Activated gamma-delta T cell (primary cell): Measurements from ENCODE around the gene PPIL4.
"Not testable (repeated sequence)": the region's sequence is repeated elsewhere in the genome, so short reads cannot be mapped to it uniquely, and the experiment has no call there.

Source experiments
- DNase-seq: peaks from one replicate; lab custom pipeline; 2025; lab: John Stamatoyannopoulos, UW

PPIL4 gene

DNA sequence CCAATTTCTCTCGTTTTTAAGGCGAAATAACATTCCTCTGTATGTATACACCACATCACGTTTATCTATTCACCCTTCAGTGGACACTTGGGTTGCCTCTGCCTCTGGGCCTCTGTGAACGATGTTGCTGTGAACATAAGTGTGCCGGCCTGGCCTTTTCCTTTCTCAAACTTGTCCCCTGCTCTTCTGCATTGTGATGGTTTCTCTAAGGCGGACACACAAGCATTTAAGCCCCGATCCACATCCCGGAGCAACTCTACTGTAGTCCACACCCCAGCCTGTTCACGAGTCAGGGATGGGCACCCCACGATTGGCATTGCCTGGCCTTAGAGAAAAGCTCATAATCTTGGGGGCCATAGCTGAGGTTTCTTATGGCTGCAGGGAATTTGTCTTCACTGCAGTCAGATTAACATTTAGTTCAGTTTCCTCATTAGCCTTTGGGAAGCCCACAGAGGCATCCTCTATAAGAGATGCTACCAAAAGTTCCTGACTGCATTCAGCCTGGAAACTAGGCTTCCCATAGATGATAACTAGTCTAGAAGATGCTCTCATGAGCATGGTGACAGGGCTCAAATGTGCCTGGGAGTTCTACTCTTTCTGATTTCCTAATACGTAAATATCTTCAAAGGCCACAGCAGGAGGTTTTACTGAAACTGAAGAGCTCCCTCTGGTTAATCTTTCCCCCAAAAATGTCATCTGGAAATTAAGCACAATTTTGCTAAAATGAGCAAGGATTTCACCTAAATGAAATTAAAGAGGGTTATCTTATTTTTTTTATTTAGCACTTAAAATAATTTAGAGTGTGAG, 61.8 kb downstream of the PPIL4 start:
- DNase-seq = no peak

DNA sequence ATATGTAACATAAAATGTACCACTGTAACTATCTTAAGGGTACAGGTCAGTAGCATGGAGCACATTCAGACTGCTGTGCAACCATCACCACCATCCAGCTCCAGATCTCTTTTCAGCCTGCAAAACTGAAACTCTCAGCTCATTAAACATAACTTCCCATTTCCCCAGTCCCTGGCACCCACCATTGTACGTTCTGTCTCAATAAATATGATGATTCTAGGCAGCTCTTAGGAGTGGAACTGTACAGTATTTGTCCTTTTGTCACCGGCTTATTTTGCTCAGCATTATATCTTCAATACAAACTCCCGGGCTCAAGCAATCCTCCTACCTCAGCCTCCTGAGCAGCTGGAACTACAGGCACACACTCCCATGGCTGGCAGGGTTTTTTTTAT, 62.5 kb downstream of the PPIL4 start:
- DNase-seq = no peak

DNA sequence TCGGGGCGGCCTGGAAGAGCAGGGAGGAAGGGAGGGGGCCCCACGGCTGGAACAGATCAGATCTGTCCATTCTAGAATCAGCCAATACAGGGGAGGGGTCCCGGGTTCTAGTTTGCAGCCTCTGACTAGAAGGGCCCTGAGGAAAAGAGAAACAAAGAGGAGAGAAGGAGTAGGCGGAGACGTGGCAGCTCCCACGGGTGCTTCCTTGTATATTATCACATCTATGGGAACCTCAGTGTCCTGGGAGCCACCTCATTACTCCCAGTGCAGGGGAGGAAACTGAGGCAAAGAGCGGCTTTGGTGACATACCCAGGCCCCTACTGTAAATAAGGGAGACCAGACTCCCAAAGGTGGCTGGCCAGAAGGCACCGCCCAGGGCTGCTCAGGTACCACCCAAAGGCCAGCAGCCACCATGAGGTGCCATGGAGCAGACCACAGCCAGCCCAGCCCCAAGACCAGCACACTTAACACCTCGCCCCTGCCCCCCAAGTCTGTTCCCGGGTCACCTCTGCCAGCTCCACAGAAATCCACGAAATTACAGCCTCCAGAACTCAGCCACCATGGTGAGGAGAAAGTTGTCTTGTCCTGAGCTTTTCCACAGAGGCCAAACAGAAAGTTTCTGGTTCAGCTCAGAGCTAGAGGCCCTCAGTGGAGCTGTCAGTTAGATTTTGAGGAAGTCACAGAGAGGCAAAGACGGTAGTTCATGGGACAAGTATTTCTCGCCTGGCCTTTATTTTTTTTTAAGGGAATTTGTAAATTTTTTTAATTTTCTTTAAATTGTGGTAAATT, 63.1 kb downstream of the PPIL4 start:
- no peak for DNase-seq

DNA sequence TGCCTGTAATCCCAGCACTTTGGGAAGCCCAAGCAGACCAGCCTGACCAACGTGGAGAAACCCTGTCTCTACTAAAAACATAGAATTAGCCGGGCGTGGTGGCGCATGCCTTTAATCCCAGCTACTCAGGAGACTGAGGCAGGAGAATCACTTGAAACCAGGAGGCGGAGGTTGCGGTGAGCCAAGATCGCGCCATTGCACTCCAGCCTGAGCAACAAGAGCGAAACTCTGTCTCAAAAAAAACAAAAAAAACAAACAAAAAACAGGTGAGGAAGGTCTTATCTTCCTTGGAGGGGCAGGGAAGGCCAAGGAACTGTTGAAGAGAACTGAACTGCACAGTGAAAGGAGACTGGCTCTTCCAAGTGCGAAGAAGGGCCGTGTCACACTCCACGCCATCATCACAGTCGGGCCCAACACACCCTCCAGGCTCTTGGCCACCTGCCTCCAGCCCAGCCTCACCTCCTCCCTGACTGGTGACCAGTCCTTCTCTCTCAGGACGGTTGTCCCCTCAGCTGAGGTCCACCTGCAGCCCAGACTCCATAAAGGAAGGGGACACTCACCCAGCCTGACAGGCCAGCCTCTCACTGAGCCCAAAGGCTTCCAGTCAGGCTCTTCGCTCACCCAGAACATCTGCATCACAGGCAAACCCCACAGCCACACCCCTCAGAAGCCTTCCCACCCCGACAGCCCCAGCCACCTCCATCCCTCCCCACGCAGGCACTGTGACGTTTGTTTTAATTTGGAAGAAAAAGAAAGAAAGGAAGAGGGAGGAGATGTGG, 65.2 kb downstream of the PPIL4 start:
- DNase-seq = no peak

DNA sequence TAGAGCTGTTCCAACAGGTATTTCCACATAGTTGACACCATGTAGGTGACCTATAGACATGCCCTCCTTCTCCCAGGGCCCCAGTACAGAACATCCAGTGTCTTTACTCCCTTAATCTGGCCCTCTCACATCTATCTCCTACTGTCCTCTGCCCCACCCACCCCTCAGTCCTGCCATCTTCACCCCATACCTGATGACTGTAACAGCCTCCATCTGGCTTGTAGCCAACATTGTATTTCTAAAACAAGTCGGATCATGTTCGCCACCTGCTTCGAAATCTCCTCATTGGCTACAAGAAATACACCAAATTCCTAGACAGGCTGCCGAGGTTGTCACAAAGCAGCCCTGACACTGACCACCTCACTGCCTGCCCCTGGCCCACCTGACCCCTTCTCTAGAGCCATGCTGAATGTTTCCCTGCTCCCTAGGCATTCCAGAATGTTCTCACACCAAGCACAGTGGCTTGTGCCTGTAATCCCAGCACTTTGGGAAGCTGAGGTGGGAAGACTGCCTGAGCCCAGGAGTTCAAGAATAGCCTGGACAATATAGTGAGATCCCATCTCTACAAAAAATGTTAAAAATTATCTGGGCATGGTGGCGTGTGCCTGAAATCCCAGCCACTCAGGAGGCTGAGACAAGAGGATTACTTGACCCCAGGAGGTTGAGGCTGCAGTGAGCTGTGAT, 67.1 kb downstream of the PPIL4 start:
- DNase-seq = no peak

DNA sequence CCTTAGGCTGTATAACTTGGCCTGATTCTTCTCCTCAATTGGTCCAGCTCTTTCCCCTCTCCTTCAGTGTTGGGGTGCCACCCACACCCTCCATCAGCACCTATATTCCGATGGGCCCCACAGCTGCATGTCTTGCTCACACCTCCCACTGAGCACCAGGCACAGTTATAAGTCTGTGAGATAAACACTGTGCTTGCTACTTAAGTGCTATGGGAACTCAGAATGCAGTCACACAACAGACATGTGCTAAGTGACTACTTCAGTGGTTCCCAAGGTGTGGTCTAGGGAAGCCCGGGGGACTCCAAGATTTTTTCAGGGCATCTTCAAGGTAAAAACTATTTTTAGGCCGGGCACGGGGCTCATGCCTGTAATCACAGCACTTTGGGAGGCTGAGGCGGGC, 68.3 kb downstream of the PPIL4 start:
- no peak for DNase-seq

DNA sequence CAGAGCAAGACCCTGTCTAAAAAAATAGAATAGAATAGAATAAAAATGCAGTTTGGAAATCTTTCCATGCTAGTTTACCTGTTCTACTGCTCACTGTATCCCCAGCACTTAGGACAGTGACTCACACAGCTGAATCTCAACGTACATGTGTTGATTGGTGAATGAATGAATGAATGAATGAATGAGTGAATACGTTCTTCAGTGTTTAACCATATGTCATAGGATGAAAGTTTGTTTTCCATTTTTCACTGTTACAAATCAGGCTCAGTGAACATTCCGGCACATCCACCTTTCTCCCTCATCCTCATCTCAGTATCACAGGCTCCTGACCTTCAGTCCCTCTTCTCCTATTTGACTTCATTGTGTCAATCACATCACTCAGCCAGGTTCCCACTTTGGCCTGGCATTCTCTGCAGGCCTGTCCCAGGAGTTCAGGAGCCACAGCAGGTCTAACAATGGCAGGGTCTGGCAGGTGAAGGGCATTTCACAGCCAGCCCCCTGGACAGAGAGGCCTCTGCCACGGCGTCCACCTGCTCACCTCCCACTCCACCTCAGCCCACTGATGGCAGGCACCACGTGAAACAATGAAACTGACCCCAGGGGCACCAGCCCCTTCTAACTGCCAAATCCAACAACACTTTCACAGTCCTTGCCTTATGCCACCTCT, 68.9 kb downstream of the PPIL4 start:
- DNase-seq = no peak

DNA sequence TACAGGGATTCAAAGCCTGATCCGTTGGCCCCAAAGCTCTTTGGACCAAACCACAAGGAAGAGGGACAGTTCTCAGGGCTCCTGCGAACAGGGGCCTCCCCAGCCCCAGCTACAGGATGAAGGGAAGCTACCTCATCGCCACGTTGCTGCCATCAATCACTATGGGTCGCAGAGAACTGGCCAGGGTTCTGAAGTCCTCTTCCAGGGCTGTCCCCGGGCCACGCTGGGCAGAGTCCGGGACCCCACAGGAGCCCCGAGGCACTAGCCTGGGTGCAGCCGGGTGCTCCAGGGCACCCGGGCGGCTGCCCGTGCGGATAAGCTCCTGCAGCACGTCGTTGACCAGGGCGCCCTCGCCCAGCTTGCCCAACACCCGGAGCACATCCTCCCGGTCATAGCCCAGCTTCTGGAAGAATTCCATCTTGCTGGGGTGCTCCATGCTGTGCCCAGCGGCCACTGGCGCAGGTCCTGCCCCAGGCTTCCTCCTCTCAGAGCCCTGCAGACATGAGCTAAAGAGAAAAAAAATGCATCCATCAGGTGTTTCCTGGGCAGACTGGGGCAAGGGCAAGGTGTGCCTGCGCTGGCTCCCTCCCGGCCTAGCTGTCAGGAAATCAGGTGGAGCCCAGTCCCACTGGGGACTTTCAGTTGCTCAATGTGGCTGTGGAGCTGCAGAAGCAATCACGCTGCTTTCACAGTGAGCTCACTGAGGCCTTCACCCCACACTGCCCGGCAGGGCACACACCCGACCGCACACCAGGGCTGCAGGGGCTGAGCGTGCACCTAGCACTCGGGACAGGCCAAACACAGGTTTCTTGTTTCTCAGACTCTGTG, 71.5 kb downstream of the PPIL4 start:
- DNase-seq = no peak

DNA sequence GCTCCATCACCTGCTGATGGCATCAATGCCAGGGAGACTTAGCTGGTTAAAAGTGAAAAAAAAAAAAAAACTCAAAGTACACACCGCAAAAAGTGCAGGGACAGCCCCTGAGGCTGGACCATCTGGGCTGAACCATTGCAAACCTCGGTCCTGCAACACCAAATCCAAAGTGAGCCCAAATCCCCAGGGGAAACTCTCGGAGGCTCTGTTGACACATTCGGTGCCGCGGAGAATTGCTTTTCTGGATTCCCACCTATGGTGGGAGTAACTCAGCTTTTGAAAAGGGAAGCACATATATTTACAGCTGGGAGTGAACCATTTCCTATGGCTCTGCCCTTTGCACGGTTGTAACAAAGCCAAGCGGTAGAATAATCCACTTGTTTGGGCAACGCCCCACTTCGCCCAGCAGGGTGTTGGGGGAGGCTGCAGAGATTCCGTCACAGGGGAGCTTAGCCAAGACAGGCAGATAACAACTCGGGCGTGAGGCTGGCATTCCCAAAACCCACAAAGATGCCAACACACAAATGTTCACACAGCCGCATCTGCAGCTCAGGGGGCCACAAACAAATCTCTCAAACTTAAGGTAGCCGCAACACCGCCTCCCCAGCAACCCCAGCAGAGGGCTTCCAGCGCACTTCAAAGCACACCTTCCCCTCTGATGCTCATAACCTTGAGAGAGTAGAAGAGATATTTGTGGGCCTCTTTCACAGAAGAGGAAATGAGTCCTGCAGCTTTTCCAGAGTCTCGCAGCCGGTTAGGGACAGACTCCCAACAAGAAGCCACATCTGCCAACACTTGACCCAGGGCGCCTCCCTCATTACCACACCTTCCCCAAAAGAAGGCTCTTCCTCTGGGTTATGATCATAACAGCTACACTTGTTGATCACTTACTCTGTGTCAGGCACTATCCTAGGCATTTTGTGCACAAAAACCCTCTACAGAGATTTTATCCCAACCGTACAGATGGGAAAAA, 72.5 kb downstream of the PPIL4 start:
- no peak for DNase-seq

DNA sequence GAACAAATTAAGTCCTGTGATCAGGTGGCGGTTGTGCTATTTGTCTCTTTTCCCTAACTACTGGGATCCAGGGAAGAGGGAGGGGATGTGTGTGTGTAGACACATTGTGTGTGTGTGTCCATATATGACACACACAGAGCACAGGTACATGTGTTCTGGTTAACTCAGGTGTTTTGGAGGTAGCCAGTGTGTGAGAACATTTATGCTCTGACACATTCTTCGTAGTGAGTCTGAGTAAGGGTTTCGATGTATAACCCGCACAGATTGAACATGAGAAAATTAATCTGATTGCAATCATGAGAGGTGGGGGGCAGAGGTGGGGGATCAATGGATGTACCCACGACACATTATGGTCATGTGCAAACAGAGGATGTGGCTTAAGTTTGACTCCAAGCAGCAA, 73.6 kb downstream of the PPIL4 start:
- DNase-seq = no peak

DNA sequence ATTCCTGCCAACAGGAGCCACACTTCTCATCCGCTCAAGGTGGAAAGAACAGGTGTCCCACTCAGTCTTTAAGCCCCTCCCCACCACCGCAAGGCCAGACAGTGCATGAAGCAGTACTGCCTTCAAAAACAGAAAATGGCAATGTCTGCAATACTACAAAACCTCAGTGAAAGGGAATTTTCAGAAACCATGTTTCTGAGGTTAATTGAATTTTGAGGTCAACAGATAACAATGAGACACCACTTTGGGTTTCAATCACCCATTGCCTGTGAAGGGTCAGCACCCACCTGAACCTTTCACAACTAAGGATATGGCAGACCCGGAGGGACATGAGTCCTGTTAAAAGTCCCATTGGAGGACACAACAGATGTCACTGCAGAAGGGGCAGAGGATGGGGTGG, 74.0 kb downstream of the PPIL4 start:
- DNase-seq = no peak

DNA sequence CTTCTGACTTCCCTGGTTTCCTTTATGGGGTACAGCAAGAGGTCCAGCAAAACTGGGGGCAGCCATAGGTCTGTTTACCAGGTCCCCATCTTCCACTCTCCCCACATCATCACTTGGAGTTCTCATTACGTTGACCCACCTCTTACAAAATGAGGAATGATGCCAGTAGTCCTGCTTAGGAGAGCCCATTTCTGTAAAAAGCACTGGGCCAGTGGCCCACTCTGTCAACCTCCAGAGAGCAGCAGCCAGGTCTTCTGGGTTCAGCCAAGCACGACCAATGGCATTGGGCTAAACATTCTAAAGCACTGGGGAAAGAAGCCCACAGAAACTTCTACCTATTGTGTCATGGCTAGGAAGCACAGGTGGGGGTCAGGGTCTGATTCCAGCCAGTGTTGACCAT, 74.9 kb downstream of the PPIL4 start:
- DNase-seq = no peak

DNA sequence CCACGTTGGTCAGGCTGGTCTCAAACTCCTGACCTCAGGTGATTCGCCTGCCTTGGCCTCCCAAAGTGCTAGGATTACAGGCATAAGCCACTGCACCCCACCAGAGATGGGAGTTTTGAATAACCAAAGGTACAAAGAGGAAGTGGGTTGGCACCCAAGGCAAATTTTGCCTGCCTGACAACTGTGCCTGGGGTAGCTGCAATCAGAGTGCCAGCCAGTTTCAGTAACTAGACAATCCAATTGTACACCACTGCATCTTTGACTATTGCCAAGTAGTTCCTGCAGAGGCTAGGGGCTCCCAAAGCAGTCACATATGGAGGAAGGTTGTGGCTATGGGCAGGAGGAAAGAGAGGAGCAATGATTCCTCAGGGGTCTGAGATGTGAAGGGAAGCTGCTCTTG, 77.7 kb downstream of the PPIL4 start:
- no peak for DNase-seq

DNA sequence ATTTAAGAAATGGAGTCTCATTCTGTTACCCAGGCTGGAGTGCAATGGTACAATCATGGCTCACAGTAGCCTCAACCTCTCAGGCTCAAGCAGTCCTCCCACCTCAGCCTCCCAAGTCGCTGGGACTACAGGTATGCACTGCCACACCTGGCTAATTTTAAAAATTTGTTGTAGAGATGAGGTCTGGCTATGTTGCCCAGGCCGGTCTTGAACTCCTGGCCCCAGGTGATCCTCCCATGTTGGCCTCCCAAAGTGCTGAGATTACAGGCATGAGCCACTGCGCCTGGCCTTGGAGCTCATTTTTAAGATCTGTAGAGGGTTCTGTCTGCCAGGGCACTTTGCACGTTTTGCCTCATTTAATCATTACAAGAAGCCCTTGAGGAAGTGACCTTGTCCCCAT, 78.6 kb downstream of the PPIL4 start:
- DNase-seq = no peak

DNA sequence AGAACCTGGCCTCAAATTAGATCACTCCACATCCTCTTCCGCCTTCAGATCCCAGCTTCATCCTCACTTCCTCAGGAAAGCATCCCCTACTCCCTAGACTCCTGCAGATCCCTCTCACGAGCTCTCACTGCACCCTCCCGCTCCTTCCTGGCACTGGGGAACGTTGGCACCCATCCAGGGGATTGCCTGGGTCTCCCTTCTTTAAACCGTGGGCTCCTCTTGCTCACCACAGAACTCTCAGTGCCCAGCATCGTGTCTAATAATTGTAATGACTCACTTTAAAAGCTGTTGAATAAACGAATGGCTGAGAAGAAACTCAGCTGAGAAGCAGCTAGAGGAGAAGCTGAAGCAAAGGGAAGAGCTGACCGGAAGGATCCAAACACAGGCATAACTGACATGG, 81.4 kb downstream of the PPIL4 start:
- no peak for DNase-seq

DNA sequence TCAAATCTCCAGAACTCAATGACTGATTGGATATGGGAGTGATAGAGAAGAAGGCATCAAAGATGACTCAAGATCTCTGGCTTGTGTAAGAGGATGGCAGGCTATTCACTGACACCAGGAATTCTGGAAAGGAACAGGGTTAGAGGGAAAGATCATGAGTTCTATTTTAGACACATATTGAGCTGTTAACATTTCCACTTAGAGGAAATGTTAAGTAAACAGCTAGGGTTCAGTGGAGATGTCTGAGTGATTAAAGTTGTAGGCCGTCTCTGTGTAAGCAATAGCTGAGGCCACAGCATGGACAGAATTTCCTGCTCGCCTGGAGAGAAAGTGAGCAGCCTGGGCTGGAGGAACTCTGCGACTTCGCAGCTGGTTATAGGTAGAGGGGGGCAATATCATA, 82.1 kb downstream of the PPIL4 start:
- no peak for DNase-seq

DNA sequence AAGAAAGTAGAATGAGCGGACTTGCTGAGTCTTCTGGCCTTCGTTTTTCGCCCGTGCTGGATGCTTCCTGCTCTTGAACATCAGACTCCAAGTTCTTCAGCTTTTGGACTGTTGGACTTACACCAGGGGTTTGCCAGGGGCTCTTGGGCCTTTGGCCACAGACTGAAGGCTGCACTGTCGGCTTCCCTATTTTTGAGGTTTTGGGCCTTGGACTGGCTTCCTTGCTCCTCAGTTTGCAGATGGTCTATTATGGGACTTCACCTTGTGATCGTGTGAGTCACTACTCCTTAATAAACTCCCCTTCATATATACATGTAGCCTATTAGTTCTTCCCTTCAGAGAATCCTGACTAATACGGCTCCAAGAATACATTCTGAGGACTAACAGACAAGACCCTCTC, 83.1 kb downstream of the PPIL4 start:
- not testable (repeated sequence) for DNase-seq

DNA sequence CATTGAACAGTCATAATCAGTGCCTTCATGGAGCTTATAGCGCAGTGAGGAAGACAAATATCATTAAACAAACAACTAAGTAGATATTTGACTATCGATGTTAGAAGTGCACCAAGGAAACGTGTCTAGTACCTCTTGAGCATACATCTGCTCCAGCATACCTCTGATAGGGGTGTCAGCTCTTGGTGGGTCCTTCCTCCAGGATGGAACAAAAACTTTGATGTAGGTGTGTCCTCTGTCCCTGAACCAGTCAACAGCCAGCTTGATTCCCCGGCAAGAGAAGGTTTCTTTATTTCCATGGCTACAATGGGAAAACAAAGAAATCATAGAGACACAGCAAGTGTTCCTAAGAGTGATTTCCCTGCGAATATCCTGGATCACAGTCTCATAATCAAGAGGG, 84.2 kb downstream of the PPIL4 start:
- no peak for DNase-seq

DNA sequence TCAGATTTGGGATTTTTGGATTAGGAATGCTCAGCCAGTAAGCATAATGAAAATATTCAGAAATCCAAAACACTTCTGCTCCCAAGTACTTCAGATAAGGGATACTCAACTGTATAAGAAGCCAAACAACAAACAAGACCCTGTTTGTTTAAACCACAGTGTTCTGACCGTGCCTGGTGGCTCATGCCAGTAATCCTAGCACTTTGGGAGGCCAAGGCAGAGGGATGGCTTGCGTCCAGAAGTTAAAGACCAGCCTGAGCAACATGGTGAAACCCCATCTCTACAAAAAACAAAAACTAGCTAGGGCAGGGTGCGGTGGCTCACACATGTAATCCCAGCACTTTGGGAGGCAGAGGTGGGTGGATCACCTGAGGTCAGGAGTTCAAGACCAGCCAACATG, 85.6 kb downstream of the PPIL4 start:
- DNase-seq = not testable (repeated sequence)
